Measurements from ENCODE around the gene GNG7.
"Not testable (repeated sequence)": the region's sequence is repeated elsewhere in the genome, so short reads cannot be mapped to it uniquely, and the experiment has no call there.

The GNG7 gene

GRCh38 chr19:2567580-2567979 lies 134.9 kb downstream of the GNG7 start:
- TF ChIP-seq CTCF (IDR thresholded peaks at IDR 0.05; ENCODE audit: borderline replicate concordance, extremely low read depth, low read length, poor library complexity, severe bottlenecking): no peak
- no peak for TF ChIP-seq EZH2 (IDR thresholded peaks at IDR 0.05; ENCODE audit: borderline replicate concordance, low read depth, low read length, severe bottlenecking)
- Histone ChIP-seq H4K20me1 (ENCODE audit: insufficient read depth, low read length) (no peaks in the 10 kb centered on the region), H3K9ac (ENCODE audit: low read depth, low read length) (no peak overlapping the region), H3K4me3 (ENCODE audit: low read depth in 1 of 2, low read length in 2 of 2) (no peak overlapping the region), H3K4me2 (ENCODE audit: insufficient read depth, low read length) (no peak overlapping the region), H3K36me3 (ENCODE audit: insufficient read depth, low read length) (no peaks in the 10 kb centered on the region), H3K27ac (ENCODE audit: low read length) (no peak overlapping the region), H2AFZ (ENCODE audit: low read depth, low read length) (no peak overlapping the region), H3K4me1 (ENCODE audit: insufficient read depth, low read length) (peaks cover 6% of the 10 kb centered on the region), H3K27me3 (ENCODE audit: insufficient read depth, low read length, poor library complexity) (no peaks in the 10 kb centered on the region), H3K9me3 (ENCODE audit: insufficient read depth, low read length, severe bottlenecking) (no peaks in the 10 kb centered on the region), H3K79me2 (ENCODE audit: insufficient read depth, low read length) (no peaks in the 10 kb centered on the region)
- DNase-seq (no peak), ATAC-seq (ENCODE audit: insufficient read depth, low read depth) (no peak)

- not testable (repeated sequence) for H3K9me3 ChIP-seq (ENCODE audit: insufficient read depth, low read length, severe bottlenecking); H4K20me1 ChIP-seq (ENCODE audit: insufficient read depth, low read length); ATAC-seq (ENCODE audit: insufficient read depth, low read depth); H3K9ac ChIP-seq (ENCODE audit: low read depth, low read length); H3K4me3 ChIP-seq (ENCODE audit: low read depth in 1 of 2, low read length in 2 of 2); H3K36me3 ChIP-seq (ENCODE audit: insufficient read depth, low read length); DNase-seq; H3K4me2 ChIP-seq (ENCODE audit: insufficient read depth, low read length); H2AFZ ChIP-seq (ENCODE audit: low read depth, low read length); H3K27ac ChIP-seq (ENCODE audit: low read length); H3K27me3 ChIP-seq (ENCODE audit: insufficient read depth, low read length, poor library complexity); H3K79me2 ChIP-seq (ENCODE audit: insufficient read depth, low read length)
- H3K4me1 ChIP-seq (ENCODE audit: insufficient read depth, low read length): peaks cover 33% of the 10 kb centered on the region
These were observed 138.9 kb downstream of the GNG7 start for GRCh38 chr19:2563546-2563945.

- peak overlapping the region; percentile 59 for H3K4me2 ChIP-seq (ENCODE audit: insufficient read depth, low read length)
- H3K36me3 ChIP-seq (ENCODE audit: insufficient read depth, low read length): no peaks in the 10 kb centered on the region
- H3K27me3 ChIP-seq (ENCODE audit: insufficient read depth, low read length, poor library complexity): no peaks in the 10 kb centered on the region
- H3K79me2 ChIP-seq (ENCODE audit: insufficient read depth, low read length): no peaks in the 10 kb centered on the region
- H3K9ac ChIP-seq (ENCODE audit: low read depth, low read length): peak overlapping the region; percentile 50
- H3K27ac ChIP-seq (ENCODE audit: low read length): peak overlapping the region; percentile 75
- H2AFZ ChIP-seq (ENCODE audit: low read depth, low read length): peak overlapping the region; percentile 61
- peak; percentile 96 for ATAC-seq (ENCODE audit: insufficient read depth, low read depth)
- no peaks in the 10 kb centered on the region for H3K9me3 ChIP-seq (ENCODE audit: insufficient read depth, low read length, severe bottlenecking)
- peak; percentile 32 for TF ChIP-seq CTCF (IDR thresholded peaks at IDR 0.05; ENCODE audit: borderline replicate concordance, extremely low read depth, low read length, poor library complexity, severe bottlenecking)
- no peak for TF ChIP-seq EZH2 (IDR thresholded peaks at IDR 0.05; ENCODE audit: borderline replicate concordance, low read depth, low read length, severe bottlenecking)
- H3K4me1 ChIP-seq (ENCODE audit: insufficient read depth, low read length): peaks cover 33% of the 10 kb centered on the region
- DNase-seq: peak; percentile 91
- no peaks in the 10 kb centered on the region for H4K20me1 ChIP-seq (ENCODE audit: insufficient read depth, low read length)
- peak overlapping the region in 1 of 2 experiments; percentile 52; a peak in 3 of 4 replicates for H3K4me3 ChIP-seq (ENCODE audit: low read depth in 1 of 2, low read length in 2 of 2)
These were observed 140.6 kb downstream of the GNG7 start for GRCh38 chr19:2561895-2562294.

- no peak overlapping the region; the same call in 1 of the 2 replicates for H2AFZ ChIP-seq (ENCODE audit: low read depth, low read length)
- no peaks in the 10 kb centered on the region for H3K36me3 ChIP-seq (ENCODE audit: insufficient read depth, low read length)
- peaks cover 33% of the 10 kb centered on the region for H3K4me1 ChIP-seq (ENCODE audit: insufficient read depth, low read length)
- peak overlapping the region; percentile 75 for H3K27ac ChIP-seq (ENCODE audit: low read length)
- no peaks in the 10 kb centered on the region for H3K9me3 ChIP-seq (ENCODE audit: insufficient read depth, low read length, severe bottlenecking)
- TF ChIP-seq CTCF (IDR thresholded peaks at IDR 0.05; ENCODE audit: borderline replicate concordance, extremely low read depth, low read length, poor library complexity, severe bottlenecking) (no peak), EZH2 (IDR thresholded peaks at IDR 0.05; ENCODE audit: borderline replicate concordance, low read depth, low read length, severe bottlenecking) (no peak)
- H3K79me2 ChIP-seq (ENCODE audit: insufficient read depth, low read length): no peaks in the 10 kb centered on the region
- H3K27me3 ChIP-seq (ENCODE audit: insufficient read depth, low read length, poor library complexity): no peaks in the 10 kb centered on the region
- H3K4me2 ChIP-seq (ENCODE audit: insufficient read depth, low read length): peak overlapping the region; percentile 59
- no peaks in the 10 kb centered on the region for H4K20me1 ChIP-seq (ENCODE audit: insufficient read depth, low read length)
- DNase-seq (no peak), ATAC-seq (ENCODE audit: insufficient read depth, low read depth) (no peak)
- peak overlapping the region; percentile 50 for H3K9ac ChIP-seq (ENCODE audit: low read depth, low read length)
- peak overlapping the region in 1 of 2 experiments; percentile 52; a peak in 2 of 4 replicates for H3K4me3 ChIP-seq (ENCODE audit: low read depth in 1 of 2, low read length in 2 of 2)
These were observed 141.3 kb downstream of the GNG7 start for GRCh38 chr19:2561221-2561620.
